ENCODE data around the gene DIO1. TPM values are rescaled to one million over a fixed set of nuclear protein-coding genes. Genes with fewer than 3 reads are reported as not detected.
"Not testable (repeated sequence)": the region's sequence is repeated elsewhere in the genome, so short reads cannot be mapped to it uniquely, and the experiment has no call there.

Gene DIO1
- total RNA-seq, 1 donor from 2014 or later, result not detected

- no peaks in the 10 kb centered on the region for H3K79me2 ChIP-seq (ENCODE audit: low read depth)
- no peak overlapping the region for H3K4me2 ChIP-seq
- no peaks in the 10 kb centered on the region for H3K36me3 ChIP-seq
- DNase-seq (ENCODE audit: low spot score), result no peak
- no peak overlapping the region for H3K27ac ChIP-seq
- Mint-ChIP-seq H3K9me3 (no peaks in the 10 kb centered on the region), H3K27ac (no peak overlapping the region), H3K36me3 (peaks cover 18% of the 10 kb centered on the region), H3K27me3 (ENCODE audit: insufficient read depth, low read depth) (no peaks in the 10 kb centered on the region), H3K4me3 (no peak overlapping the region), H3K4me1 (no peaks in the 10 kb centered on the region)
- H3K4me3 ChIP-seq, result no peak overlapping the region
- no peak overlapping the region for H2AFZ ChIP-seq (replicated peaks)
- no peaks in the 10 kb centered on the region for H4K20me1 ChIP-seq (ENCODE audit: low read depth)
- no peaks in the 10 kb centered on the region for H3K27me3 ChIP-seq
- no peaks in the 10 kb centered on the region for H3K9me3 ChIP-seq (ENCODE audit: low read depth)
- no peaks in the 10 kb centered on the region for H3F3A ChIP-seq (ENCODE audit: low read depth)
- H3K9ac ChIP-seq, result no peak overlapping the region
- TF ChIP-seq EZH2 (IDR thresholded peaks at IDR 0.05) (no peak), EZH2phosphoT487 (IDR thresholded peaks at IDR 0.05) (no peak)
- no peaks in the 10 kb centered on the region for H3K4me1 ChIP-seq
Measured at GRCh38 chr1:53868565-53868964, 25.4 kb upstream of the DIO1 start.

- no peak overlapping the region for H3K27ac ChIP-seq
- no peak overlapping the region for H2AFZ ChIP-seq (replicated peaks)
- H4K20me1 ChIP-seq (ENCODE audit: low read depth), result no peaks in the 10 kb centered on the region
- no peaks in the 10 kb centered on the region for H3K27me3 ChIP-seq
- no peak for TF ChIP-seq EZH2phosphoT487 (IDR thresholded peaks at IDR 0.05)
- no peak for TF ChIP-seq CTCF (IDR thresholded peaks at IDR 0.05)
- no peak for TF ChIP-seq EZH2 (IDR thresholded peaks at IDR 0.05)
- H3K79me2 ChIP-seq (ENCODE audit: low read depth), result no peaks in the 10 kb centered on the region
- H3K4me3 Mint-ChIP-seq, result no peak overlapping the region
- H3K36me3 ChIP-seq, result no peaks in the 10 kb centered on the region
- no peaks in the 10 kb centered on the region for H3K9me3 Mint-ChIP-seq
- no peaks in the 10 kb centered on the region for H3K4me1 ChIP-seq
- H3K4me1 Mint-ChIP-seq, result no peaks in the 10 kb centered on the region
- no peak overlapping the region for H3K4me2 ChIP-seq
- H3F3A ChIP-seq (ENCODE audit: low read depth), result no peaks in the 10 kb centered on the region
- no peaks in the 10 kb centered on the region for H3K9me3 ChIP-seq (ENCODE audit: low read depth)
- no peak overlapping the region for H3K27ac Mint-ChIP-seq
- DNase-seq (ENCODE audit: low spot score), result no peak
- H3K36me3 Mint-ChIP-seq, result peaks cover 18% of the 10 kb centered on the region
- H3K27me3 Mint-ChIP-seq (ENCODE audit: insufficient read depth, low read depth), result no peaks in the 10 kb centered on the region
- H3K9ac ChIP-seq, result no peak overlapping the region
- no peak overlapping the region for H3K4me3 ChIP-seq
Measured at GRCh38 chr1:53869454-53870117, 24.4 kb upstream of the DIO1 start.

DNA sequence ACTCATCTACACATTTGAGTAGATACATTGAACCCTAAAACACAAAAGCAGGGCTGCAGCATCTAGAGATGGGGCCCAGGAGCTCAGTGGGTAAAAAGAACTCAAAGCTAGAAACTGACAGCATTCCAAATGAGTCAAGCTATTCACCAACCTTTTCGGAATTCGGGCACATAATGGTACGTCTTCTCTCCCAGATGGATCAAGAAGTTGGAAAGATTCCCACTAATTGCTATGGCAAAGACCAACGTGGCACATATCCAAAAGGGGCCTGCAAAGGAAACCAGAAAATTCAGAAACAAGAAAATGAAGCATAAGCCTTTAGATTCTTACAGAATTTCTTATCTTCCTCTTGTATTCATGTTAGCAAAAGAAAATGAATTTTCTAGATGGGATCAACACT lies 22.8 kb upstream of the DIO1 start:
- Mint-ChIP-seq H3K27me3 (ENCODE audit: insufficient read depth, low read depth) (no peaks in the 10 kb centered on the region), H3K4me1 (no peaks in the 10 kb centered on the region), H3K9me3 (no peaks in the 10 kb centered on the region), H3K27ac (no peak overlapping the region), H3K4me3 (no peak overlapping the region), H3K36me3 (peaks cover 17% of the 10 kb centered on the region)
- TF ChIP-seq EZH2phosphoT487 (IDR thresholded peaks at IDR 0.05) (no peak), CTCF (IDR thresholded peaks at IDR 0.05) (no peak), EZH2 (IDR thresholded peaks at IDR 0.05) (no peak)
- Histone ChIP-seq H3K36me3 (peaks cover 7% of the 10 kb centered on the region), H3K4me2 (no peak overlapping the region), H4K20me1 (ENCODE audit: low read depth) (no peaks in the 10 kb centered on the region), H3K4me3 (no peak overlapping the region), H3K9ac (no peak overlapping the region), H3K27ac (no peak overlapping the region), H2AFZ (replicated peaks) (no peak overlapping the region), H3K79me2 (ENCODE audit: low read depth) (no peaks in the 10 kb centered on the region), H3K9me3 (ENCODE audit: low read depth) (no peaks in the 10 kb centered on the region), H3F3A (ENCODE audit: low read depth) (no peaks in the 10 kb centered on the region), H3K27me3 (no peaks in the 10 kb centered on the region), H3K4me1 (no peaks in the 10 kb centered on the region)
- no peak for DNase-seq (ENCODE audit: low spot score)

- no peaks in the 10 kb centered on the region for H3K79me2 ChIP-seq (ENCODE audit: low read depth)
- no peaks in the 10 kb centered on the region for H3K4me1 ChIP-seq
- H2AFZ ChIP-seq (replicated peaks), result no peak overlapping the region
- no peak for DNase-seq (ENCODE audit: low spot score)
- no peak overlapping the region for H3K4me3 ChIP-seq
- no peak overlapping the region for H3K4me3 Mint-ChIP-seq
- no peak overlapping the region for H3K4me2 ChIP-seq
- H3K9me3 ChIP-seq (ENCODE audit: low read depth), result no peaks in the 10 kb centered on the region
- H3K36me3 Mint-ChIP-seq, result peaks cover 10% of the 10 kb centered on the region
- H3K36me3 ChIP-seq, result peaks cover 7% of the 10 kb centered on the region
- H4K20me1 ChIP-seq (ENCODE audit: low read depth), result no peaks in the 10 kb centered on the region
- no peak overlapping the region for H3K27ac Mint-ChIP-seq
- H3F3A ChIP-seq (ENCODE audit: low read depth), result no peaks in the 10 kb centered on the region
- no peak overlapping the region for H3K27ac ChIP-seq
- no peak for TF ChIP-seq CTCF (IDR thresholded peaks at IDR 0.05)
- no peak for TF ChIP-seq EZH2 (IDR thresholded peaks at IDR 0.05)
- TF ChIP-seq EZH2phosphoT487 (IDR thresholded peaks at IDR 0.05), result no peak
- H3K9me3 Mint-ChIP-seq, result no peaks in the 10 kb centered on the region
- no peaks in the 10 kb centered on the region for H3K27me3 Mint-ChIP-seq (ENCODE audit: insufficient read depth, low read depth)
- no peaks in the 10 kb centered on the region for H3K27me3 ChIP-seq
- no peak overlapping the region for H3K9ac ChIP-seq
- no peaks in the 10 kb centered on the region for H3K4me1 Mint-ChIP-seq
Measured at GRCh38 chr1:53871773-53872484, 22.1 kb upstream of the DIO1 start.

DNA sequence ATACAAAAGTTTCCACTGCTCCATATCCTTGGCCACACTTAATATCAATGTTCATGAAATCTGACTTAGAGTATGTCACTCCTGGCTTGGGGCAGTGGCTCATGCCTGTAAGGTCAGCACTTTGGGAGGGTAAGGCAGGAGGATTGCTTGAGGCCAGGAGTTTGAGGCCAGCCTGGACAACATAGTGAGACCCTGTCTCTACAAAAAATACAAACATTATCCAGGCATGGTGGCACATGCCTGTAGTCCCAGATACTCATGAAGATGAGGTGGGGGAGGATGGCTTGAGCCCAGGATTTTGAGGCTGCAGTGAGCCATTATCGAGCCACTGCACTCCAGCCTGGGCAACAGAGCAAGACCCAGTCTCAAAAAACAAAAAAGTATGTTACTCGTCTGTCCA lies 18.8 kb upstream of the DIO1 start:
- DNase-seq (ENCODE audit: low spot score); H3K4me1 Mint-ChIP-seq; H3K9me3 ChIP-seq (ENCODE audit: low read depth); H3F3A ChIP-seq (ENCODE audit: low read depth); H3K27ac Mint-ChIP-seq; H3K27me3 Mint-ChIP-seq (ENCODE audit: insufficient read depth, low read depth); H3K27ac ChIP-seq; H3K4me3 ChIP-seq; H3K4me2 ChIP-seq; H4K20me1 ChIP-seq (ENCODE audit: low read depth); H2AFZ ChIP-seq (replicated peaks); H3K4me1 ChIP-seq; H3K4me3 Mint-ChIP-seq; H3K9me3 Mint-ChIP-seq; H3K79me2 ChIP-seq (ENCODE audit: low read depth); H3K36me3 ChIP-seq; H3K36me3 Mint-ChIP-seq; H3K27me3 ChIP-seq; H3K9ac ChIP-seq: not testable (repeated sequence)
